DMS153 treated with DMSO at 0.1 percent for 48 hours (cell line): ENCODE results near the gene ADIPOR1.
"Not testable (repeated sequence)": the region's sequence is repeated elsewhere in the genome, so short reads cannot be mapped to it uniquely, and the experiment has no call there.

ENCODE experiments used
- DNase-seq: peaks from one replicate; lab custom pipeline; 2025; ENCODE audit not compliant: unreplicated experiment; lab: John Stamatoyannopoulos, UW

Gene ADIPOR1, protein sequence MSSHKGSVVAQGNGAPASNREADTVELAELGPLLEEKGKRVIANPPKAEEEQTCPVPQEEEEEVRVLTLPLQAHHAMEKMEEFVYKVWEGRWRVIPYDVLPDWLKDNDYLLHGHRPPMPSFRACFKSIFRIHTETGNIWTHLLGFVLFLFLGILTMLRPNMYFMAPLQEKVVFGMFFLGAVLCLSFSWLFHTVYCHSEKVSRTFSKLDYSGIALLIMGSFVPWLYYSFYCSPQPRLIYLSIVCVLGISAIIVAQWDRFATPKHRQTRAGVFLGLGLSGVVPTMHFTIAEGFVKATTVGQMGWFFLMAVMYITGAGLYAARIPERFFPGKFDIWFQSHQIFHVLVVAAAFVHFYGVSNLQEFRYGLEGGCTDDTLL

DNA sequence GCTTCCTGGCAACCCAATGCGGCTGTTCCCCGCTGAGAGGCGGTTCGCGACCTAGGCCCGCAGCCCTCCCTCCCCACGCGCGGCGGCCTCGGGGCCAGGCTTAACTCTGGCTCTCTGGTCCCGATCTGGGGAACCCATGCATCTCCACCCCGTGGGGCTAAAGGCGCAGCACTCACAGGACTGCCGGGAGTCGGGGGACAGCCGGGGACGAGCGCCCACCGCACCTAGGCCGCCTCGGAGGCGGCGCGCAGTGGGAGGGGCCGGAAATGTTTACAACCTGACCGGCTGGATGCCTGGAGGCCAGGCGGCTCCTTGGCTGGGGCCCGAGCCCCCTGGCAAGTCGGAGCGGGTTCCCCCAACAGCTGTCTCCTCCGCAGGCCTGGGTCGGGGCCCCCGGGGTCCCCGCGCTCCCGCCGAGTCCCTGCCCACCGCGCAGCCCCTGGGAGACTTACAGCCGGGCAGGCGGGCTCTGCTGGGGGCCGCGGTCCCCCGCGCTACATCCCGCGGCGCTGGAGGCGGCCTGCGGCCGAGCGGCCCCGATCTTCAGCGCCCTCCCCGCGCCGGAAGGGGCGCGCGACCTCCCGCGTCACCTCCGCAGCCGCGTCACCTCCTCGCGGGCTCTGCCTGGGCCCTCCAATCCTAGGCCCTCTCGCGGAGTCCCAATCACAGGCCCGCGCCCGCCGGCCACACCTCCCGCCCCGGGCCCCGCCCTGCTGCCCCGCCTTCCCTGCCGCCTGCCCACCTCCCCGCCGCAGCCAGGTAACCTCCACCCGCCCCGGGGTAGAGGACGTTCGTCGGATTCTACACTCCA, at the start of gene ADIPOR1:
Gene ADIPOR1, minus strand, starts transcription at position 580 of the 811 bp plus-strand sequence. CDS start 7,242 bp downstream, outside the sequence.
- peak; percentile 89 for DNase-seq

DNA sequence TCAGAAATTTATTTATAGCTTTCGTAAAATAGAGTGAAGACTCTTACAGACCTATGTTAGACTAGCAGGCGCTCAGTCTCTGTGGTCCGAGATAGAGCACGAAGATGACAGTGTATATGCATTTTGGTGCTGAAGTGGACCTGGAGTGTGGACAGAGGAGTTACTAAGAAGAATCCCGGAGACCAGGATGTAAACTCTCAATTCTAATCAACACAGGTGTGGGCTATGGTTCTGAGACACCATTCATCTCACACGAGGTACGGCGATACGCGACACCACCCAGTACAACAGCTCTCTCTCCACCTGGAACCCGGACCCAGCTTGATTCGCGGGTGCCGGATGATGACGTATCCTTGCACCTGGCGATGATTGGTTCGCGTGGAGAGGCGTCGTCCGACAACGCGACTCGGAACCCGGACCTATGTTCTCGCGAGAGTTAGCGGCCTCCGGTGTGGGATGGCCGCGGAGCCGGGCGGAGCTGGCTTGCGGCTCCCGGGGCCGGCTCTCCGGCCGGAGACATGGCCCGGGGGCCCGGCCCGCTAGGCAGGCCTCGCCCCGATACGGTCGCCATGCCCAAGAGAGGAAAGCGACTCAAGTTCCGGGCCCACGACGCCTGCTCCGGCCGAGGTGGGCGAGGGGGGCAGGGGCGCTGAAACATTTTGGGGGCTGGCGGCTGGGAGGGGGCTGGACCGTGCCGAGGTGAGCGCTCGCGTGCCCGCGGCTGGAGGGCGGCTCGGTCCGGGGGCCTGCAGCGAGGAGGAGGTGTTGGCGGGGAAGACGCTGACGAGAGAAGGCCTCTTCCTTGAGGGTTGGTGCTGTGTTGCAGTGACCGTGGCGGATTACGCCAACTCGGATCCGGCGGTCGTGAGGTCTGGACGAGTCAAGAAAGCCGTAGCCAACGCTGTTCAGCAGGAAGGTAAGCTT, 49.1 kb upstream of the ADIPOR1 start, which contains the start of gene TMEM183A:
Gene TMEM183A, plus strand, starts transcription at position 427 of the 924 bp plus-strand sequence. Its CDS starts 92 bp downstream, at position 519.
- DNase-seq = peak; percentile 98

DNA sequence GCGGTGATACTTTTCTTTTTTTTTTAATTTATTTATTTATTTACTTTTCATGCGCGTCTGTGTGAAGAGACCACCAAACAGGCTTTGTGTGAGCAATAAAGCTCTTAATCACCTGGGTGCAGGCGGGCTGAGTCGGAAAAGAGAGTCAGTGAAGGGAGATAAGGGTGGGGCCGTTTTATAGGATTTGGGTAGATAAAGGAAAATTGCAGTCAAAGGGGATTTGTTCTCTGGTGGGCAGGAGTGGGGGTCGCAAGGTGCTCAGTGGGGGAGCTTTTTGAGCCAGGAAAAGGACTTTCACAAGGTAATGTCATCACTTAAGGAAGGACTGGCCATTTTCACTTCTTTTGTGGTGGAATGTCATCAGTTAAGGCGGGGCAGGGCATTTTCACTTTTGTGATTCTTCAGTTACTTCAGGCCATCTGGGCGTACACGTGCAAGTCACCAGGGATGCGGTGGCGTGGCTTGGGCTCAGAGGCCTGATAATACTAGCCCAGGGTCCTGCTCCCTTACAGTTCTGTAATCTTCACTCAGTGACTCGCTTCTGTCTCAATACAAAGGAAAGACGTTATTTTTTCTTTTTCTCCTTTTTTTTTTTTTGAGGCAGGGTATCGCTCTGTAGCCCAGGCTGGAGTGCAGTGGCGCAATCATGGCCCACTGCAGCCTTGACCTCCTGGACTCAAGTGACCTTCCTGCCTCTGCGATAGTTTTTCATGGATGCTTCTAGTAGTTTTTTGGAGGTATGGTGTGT, 47.5 kb upstream of the ADIPOR1 start:
- not testable (repeated sequence) for DNase-seq

GRCh38 chr1:203002951-203003350, 44.8 kb upstream of the ADIPOR1 start:
- DNase-seq = no peak

DNA sequence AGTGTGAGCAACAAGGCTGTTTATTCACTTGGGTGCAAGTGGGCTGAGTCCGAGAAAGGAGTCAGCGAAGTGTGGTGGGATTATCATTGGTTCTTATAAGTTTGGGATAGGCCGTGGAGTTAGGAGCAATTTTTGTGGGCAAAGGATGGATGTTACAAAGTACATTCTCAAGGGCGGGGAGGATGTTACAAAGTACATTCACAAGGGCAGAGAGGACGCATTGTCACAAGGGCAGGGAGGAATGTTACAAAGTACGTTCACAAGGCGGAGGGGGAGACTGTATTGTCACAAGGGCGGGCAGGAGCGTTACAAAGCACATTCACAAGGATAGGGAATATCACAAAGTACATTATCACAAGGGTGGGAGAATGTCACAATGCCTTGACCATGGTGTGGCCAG, 43.9 kb upstream of the ADIPOR1 start:
- no peak for DNase-seq

- no peak for DNase-seq
These were observed 42.3 kb upstream of the ADIPOR1 start for GRCh38 chr1:203000217-203000944.

DNA sequence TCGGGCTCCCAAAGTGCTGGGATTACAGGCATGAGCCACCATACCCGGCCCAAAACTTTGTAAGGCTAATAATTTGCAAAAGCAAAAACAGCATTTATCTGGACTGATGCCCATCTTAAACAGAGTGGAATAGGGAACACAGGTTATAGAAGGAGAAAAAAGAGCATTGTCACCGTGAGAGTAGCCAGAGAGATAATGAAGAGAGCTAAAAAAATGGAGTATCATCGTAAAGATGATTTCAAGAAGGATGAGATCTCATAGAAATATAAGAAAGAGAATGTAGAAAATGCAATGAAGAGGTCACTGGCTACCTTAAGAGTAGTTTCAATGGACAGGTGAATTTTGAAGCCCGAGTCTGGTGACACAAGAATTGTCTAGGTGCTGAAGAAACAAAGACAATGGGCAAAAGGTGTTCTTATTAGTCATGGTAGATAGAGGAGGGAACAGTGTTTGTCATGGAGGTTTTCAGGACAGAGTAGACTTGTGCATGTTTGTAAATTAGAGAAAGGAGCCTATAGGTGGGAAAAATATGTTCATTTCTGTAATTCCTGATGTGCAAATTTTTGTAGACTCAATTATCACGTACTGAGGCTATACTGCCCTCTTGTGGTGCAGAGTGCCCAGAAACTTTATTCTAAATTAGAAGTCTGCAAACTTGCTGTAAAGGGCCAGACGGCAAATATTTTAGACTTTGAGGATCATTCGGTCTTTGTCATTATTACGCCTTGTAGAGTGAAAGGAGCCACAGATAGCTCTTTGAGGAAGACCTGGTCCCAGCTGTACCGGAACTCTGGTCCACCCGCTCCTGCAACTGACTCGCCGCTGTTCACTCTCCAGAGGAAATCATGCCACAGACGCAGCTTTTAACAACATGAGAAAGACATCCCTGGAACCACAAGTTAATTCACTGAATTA, 41.0 kb upstream of the ADIPOR1 start:
- DNase-seq = peak; percentile 73

DNA sequence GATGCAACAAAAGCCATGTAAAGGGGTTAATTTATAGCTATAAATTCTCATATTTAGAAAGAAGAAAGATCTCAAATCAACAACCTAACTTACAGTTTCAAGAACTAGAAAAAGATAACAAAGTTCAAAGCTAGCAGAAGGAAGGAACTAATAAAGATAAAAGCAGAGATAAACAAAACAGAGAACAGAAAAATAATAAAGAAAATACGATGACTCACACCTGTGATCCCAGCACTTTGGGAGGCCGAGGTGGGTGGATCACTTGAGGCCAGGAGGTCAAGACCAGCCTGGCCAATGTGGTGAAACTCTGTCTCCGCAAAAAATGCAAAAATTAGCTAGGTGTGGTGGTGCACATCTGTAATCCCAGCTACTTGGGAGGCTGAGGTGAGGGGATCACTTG, 36.6 kb upstream of the ADIPOR1 start:
- no peak for DNase-seq

DNA sequence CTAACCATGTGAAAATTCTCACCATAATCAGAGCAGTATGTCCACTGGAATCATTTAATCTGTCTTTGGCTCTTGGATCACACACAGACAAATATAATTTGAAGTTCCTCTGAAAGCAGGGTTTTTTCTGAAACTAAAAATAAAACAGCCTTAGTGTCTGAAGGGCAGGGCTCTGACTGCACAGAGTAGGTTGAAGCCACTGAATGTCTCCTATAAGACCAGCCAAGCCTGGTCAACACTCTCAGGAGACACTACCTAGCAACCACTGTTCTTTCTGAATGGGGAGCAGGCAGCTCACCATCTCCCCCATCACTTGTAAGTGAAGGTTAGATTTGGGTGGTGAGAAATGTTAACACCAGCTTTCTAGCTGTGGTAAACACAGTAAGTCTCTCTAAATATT, 33.0 kb upstream of the ADIPOR1 start:
- no peak for DNase-seq

DNA sequence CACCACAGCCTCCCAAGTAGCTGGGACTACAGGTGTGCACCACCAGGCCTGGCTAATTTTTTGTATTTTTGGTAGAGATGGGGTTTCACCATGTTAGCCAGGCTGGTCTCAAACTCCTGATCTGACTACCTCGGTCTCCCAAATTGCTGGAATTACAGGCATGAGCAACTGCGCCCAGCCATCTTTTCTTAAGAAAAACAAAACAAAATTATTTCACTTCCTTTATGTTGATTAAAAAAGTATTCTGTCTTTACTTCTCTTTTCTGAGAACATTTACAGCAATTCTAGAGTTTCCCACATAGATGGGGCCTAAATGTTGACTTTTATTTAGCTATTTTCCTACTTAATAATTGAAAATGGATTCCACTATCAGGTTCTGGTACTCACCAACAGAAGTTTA, 31.8 kb upstream of the ADIPOR1 start:
- no peak for DNase-seq

GRCh38 chr1:202987922-202988583, 29.9 kb upstream of the ADIPOR1 start:
- no peak for DNase-seq

DNA sequence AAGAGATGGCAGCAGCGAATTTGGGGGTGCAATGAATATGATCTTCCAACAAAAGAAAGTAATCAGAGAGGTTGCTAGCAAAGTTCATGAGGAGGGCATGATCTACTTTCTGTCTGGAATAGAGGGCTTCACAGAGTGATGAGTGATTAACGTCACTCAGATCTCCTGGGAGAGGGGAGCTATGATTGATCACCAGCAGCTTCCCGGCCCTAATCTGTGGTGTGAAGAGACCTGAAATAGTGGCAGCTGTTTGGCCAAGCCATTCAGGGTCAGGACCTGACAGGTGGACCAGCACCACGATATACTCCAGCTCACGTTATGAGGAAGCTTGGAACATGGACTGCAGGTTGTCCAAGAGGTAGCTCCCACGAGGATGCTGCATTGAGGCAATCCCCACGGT, 29.1 kb upstream of the ADIPOR1 start:
- DNase-seq = no peak

- not testable (repeated sequence) for DNase-seq
These were observed 28.0 kb upstream of the ADIPOR1 start for GRCh38 chr1:202986120-202986519.

GRCh38 chr1:202982715-202983430, 24.8 kb upstream of the ADIPOR1 start:
- no peak for DNase-seq

DNA sequence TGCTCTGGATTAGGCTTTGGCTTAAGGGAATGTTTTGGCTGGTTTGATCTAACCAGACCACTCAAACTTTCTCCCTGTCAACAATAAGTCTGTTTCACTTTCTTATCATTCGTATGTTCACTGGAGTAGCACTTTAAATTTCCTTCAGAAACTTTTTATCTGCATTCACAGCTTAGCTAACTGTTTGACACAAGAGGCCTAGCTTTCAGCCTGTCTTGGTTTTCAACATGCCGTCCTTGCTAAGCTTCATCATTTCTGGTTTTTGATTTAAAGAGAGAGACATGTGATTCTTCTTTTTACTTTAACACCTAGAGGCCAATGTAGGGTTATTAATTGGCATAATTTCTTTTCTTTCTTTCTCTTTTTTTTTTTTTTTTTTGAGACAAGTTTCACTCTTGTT, 23.8 kb upstream of the ADIPOR1 start:
- DNase-seq = no peak

GRCh38 chr1:202979459-202979858, 21.3 kb upstream of the ADIPOR1 start:
- no peak for DNase-seq

DNA sequence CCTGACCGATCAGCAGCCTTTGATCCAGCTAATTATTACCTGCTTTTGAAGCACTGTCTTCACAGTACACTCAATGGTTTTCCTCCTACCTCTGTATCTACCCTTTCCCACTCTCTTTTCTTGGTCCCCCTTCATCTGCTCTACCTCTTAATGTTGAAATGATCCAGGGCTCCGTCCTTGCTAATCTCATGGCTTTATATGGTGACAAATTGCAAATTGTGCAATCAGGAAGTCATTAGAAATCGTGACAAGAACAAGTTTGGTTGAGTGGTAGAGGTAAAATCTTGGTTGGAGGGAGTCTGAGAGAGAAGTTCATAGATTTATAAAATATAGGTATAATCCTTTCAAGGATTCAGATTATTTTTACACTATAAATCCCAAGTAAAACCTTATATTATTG, 18.5 kb upstream of the ADIPOR1 start:
- no peak for DNase-seq
